Activated CD8-positive, alpha-beta memory T cell treated with anti-CD3 and anti-CD28 coated beads, Interleukin-2, amount 50 U/mL, for 48 hours (primary cell): ENCODE results near the gene FRY.

ENCODE experiments used
- DNase-seq: peaks from one replicate; pipeline ENCODE4 v3.0.0-alpha.2; 2020

The FRY gene

GRCh38 chr13:32087955-32088747, 56.6 kb downstream of the FRY start:
- no peak for DNase-seq

- DNase-seq: no peak
Measured at GRCh38 chr13:32092496-32092895, 60.9 kb downstream of the FRY start.

- no peak for DNase-seq
Measured at GRCh38 chr13:32093006-32093405, 61.4 kb downstream of the FRY start.

GRCh38 chr13:32098272-32098671, 66.7 kb downstream of the FRY start:
- DNase-seq: no peak

- DNase-seq: no peak
Measured at GRCh38 chr13:32105653-32106313, 74.2 kb downstream of the FRY start.

GRCh38 chr13:32107474-32107873, 75.9 kb downstream of the FRY start:
- DNase-seq: no peak

GRCh38 chr13:32107973-32108372, 76.4 kb downstream of the FRY start:
- no peak for DNase-seq

- DNase-seq: no peak
Measured at GRCh38 chr13:32113532-32113931, 82.0 kb downstream of the FRY start.

GRCh38 chr13:32114284-32114950, 82.8 kb downstream of the FRY start:
- DNase-seq: no peak

- DNase-seq: no peak
Measured at GRCh38 chr13:32115066-32115465, 83.5 kb downstream of the FRY start.

GRCh38 chr13:32116210-32116609, 84.6 kb downstream of the FRY start:
- DNase-seq: no peak

- DNase-seq: no peak
Measured at GRCh38 chr13:32117001-32117400, 85.4 kb downstream of the FRY start.

- no peak for DNase-seq
Measured at GRCh38 chr13:32117701-32118100, 86.1 kb downstream of the FRY start.

- DNase-seq: no peak
Measured at GRCh38 chr13:32121316-32121715, 89.7 kb downstream of the FRY start.

GRCh38 chr13:32124743-32125142, 93.2 kb downstream of the FRY start:
- DNase-seq: no peak

- no peak for DNase-seq
Measured at GRCh38 chr13:32125221-32125689, 93.7 kb downstream of the FRY start.

GRCh38 chr13:32125751-32126150, 94.2 kb downstream of the FRY start:
- no peak for DNase-seq

- no peak for DNase-seq
Measured at GRCh38 chr13:32126278-32126677, 94.7 kb downstream of the FRY start.

- DNase-seq: no peak
Measured at GRCh38 chr13:32126756-32127155, 95.2 kb downstream of the FRY start.

- no peak for DNase-seq
Measured at GRCh38 chr13:32127691-32128090, 96.1 kb downstream of the FRY start.

GRCh38 chr13:32134241-32135055, 102.9 kb downstream of the FRY start:
- no peak for DNase-seq

- no peak for DNase-seq
Measured at GRCh38 chr13:32135056-32135390, 103.4 kb downstream of the FRY start.

- no peak for DNase-seq
Measured at GRCh38 chr13:32135655-32136054, 104.1 kb downstream of the FRY start.
